H1 (cell line): ENCODE measurements around the gene ZBTB24. TPM values are rescaled to one million over a fixed set of nuclear protein-coding genes. Genes with fewer than 3 reads are reported as not detected.

Experiments used
- CTCF ChIA-PET: fragments of 300-600 bp; sonication (Branson Sonifier 250); formaldehyde crosslinking; loops from one replicate; lab custom pipeline; 2021; ENCODE audit not compliant: partially characterized antibody; lab: Charles Lee
- POLR2A ChIA-PET: fragments of 300-600 bp; sonication (Branson Sonifier 250); formaldehyde crosslinking; loops from one replicate; lab custom pipeline; 2021; ENCODE audit warnings: inconsistent platforms; ENCODE audit not compliant: partially characterized antibody; lab: Charles Lee
- DNase-seq, 2 experiments: peaks; one replicate each; pipeline versions ENCODE4 v3.0.0 to v3.0.0-alpha.2; 2010 to 2022; ENCODE audit warnings: low spot score in 2 of 2, low read depth in 1 of 2, mixed read lengths in 1 of 2
- FAIRE-seq: peaks from 2 replicates; lab custom pipeline; 2011; peaks lifted over from hg19 to GRCh38; lab: Jason Lieb, UNC
- H2AFZ ChIP-seq: 2 replicates; pipeline ENCODE4 v1.8.1; 2012; ENCODE audit warnings: low read length, inconsistent platforms
- H2AK5ac ChIP-seq: 2 replicates; pipeline ENCODE4 v1.6.1; 2013; ENCODE audit warnings: low read depth, low read length
- H2BK120ac ChIP-seq: replicated peaks from 2 replicates; pipeline ENCODE3; 2013; ENCODE audit warnings: low read depth, low read length, inconsistent platforms
- H2BK12ac ChIP-seq: 2 replicates; pipeline ENCODE4 v1.6.1; 2013; ENCODE audit warnings: low read depth, low read length
- H2BK15ac ChIP-seq: 2 replicates; pipeline ENCODE4 v1.6.1; 2013; ENCODE audit warnings: low read length
- H2BK20ac ChIP-seq: 2 replicates; pipeline ENCODE4 v1.6.1; 2013; ENCODE audit warnings: low read length
- H2BK5ac ChIP-seq: 2 replicates; pipeline ENCODE4 v1.6.1; 2013; ENCODE audit warnings: low read depth, low read length
- H3K14ac ChIP-seq: 2 replicates; pipeline ENCODE4 v1.6.1; 2013; ENCODE audit warnings: inconsistent platforms; ENCODE audit not compliant: insufficient read length
- H3K18ac ChIP-seq: 2 replicates; pipeline ENCODE4 v1.6.1; 2013; ENCODE audit warnings: low read length; ENCODE audit errors: extremely low read depth
- H3K23ac ChIP-seq: 2 replicates; pipeline ENCODE4 v1.6.1; 2013; ENCODE audit warnings: inconsistent platforms; ENCODE audit not compliant: insufficient read length
- H3K23me2 ChIP-seq: 2 replicates; pipeline ENCODE4 v1.6.1; 2013; ENCODE audit warnings: low read depth, low read length
- H3K27ac ChIP-seq: 2 replicates; pipeline ENCODE4 v1.6.1; 2011; ENCODE audit warnings: low read depth, low read length, inconsistent platforms
- H3K27me3 ChIP-seq, 4 experiments: replicated peaks in 1 of 4; 1 replicate in 1 of 4; 2 replicates in 3 of 4; pipeline versions ENCODE4 v1.6.1 to v1.8.1; 2011 to 2013; ENCODE audit warnings: low read length in 3 of 4, mild to moderate bottlenecking in 3 of 4, inconsistent platforms in 2 of 4, mixed read lengths in 2 of 4, moderate library complexity in 1 of 4; ENCODE audit not compliant: control insufficient read depth in 3 of 4, insufficient read depth in 3 of 4; ENCODE audit errors: extremely low read depth in 1 of 4
- H3K36me3 ChIP-seq, 4 experiments: 2 replicates each; pipeline versions ENCODE4 v1.6.1 to v1.8.1; 2011 to 2013; ENCODE audit warnings: mild to moderate bottlenecking in 4 of 4, low read length in 3 of 4, moderate library complexity in 2 of 4, control low read depth in 1 of 4, inconsistent platforms in 1 of 4; ENCODE audit not compliant: insufficient read depth in 4 of 4, control insufficient read depth in 2 of 4
- H3K4ac ChIP-seq: replicated peaks from 2 replicates; pipeline ENCODE3; 2013; ENCODE audit warnings: low read length, low read depth, mixed read lengths, inconsistent platforms; ENCODE audit not compliant: insufficient read length
- H3K4me1 ChIP-seq, 4 experiments: replicated peaks in 1 of 4; 1 replicate in 1 of 4; 2 replicates in 3 of 4; pipeline versions ENCODE4 v1.6.1 to v1.8.1; 2011 to 2013; ENCODE audit warnings: low read length in 3 of 4, inconsistent platforms in 2 of 4, mixed read lengths in 1 of 4; ENCODE audit not compliant: insufficient read depth in 4 of 4, control insufficient read depth in 3 of 4
- H3K4me2 ChIP-seq, 2 experiments: 2 replicates each; pipeline versions ENCODE4 v1.6.1 to v1.8.1; 2011 to 2013; ENCODE audit warnings: low read depth in 2 of 2, low read length in 2 of 2, control low read depth in 1 of 2, inconsistent platforms in 1 of 2, mild to moderate bottlenecking in 1 of 2; ENCODE audit not compliant: insufficient read depth in 1 of 2
- H3K4me3 ChIP-seq, 4 experiments: fragments of 200-600, 300-600 bp in 1 of 4; sonication (generic), shearing (Covaris generic), sonication (Bioruptor Twin) in 1 of 4; 2 replicates each; pipeline versions ENCODE4 v1.5.1 to v1.8.1; 2011 to 2016; ENCODE audit warnings: low read length in 4 of 4, low read depth in 3 of 4, control low read depth in 2 of 4, inconsistent platforms in 2 of 4, mild to moderate bottlenecking in 2 of 4, mixed read lengths in 1 of 4, moderate library complexity in 1 of 4; ENCODE audit not compliant: insufficient read depth in 2 of 4; ENCODE audit errors: extremely low read depth in 1 of 4
- H3K56ac ChIP-seq: replicated peaks from 2 replicates; pipeline ENCODE3; 2013; ENCODE audit warnings: low read depth, mild to moderate bottlenecking, mixed read lengths, low read length, inconsistent platforms; ENCODE audit not compliant: insufficient read length
- H3K79me1 ChIP-seq: 2 replicates; pipeline ENCODE4 v1.6.1; 2013; ENCODE audit warnings: low read depth, low read length, control low read depth
- H3K79me2 ChIP-seq, 2 experiments: 2 replicates each; pipeline versions ENCODE4 v1.6.1 to v1.8.1; 2012 to 2013; ENCODE audit warnings: low read length in 2 of 2, mild to moderate bottlenecking in 2 of 2, inconsistent platforms in 1 of 2; ENCODE audit not compliant: insufficient read depth in 2 of 2, control insufficient read depth in 1 of 2
- H3K9ac ChIP-seq, 4 experiments: replicated peaks in 1 of 4; 1 replicate in 1 of 4; 2 replicates in 3 of 4; pipeline versions ENCODE4 v1.6.1 to v1.8.1; 2011 to 2013; ENCODE audit warnings: low read depth in 3 of 4, low read length in 3 of 4, control low read depth in 2 of 4, mild to moderate bottlenecking in 2 of 4, moderate library complexity in 2 of 4, inconsistent platforms in 1 of 4; ENCODE audit errors: extremely low read depth in 1 of 4
- H3K9me3 ChIP-seq, 2 experiments: 2 replicates each; pipeline versions ENCODE4 v1.6.1 to v1.8.1; 2012 to 2013; ENCODE audit warnings: mild to moderate bottlenecking in 2 of 2, moderate library complexity in 2 of 2, control low read depth in 1 of 2, inconsistent platforms in 1 of 2, low read depth in 1 of 2, low read length in 1 of 2, mixed read lengths in 1 of 2; ENCODE audit not compliant: insufficient read depth in 2 of 2
- H4K20me1 ChIP-seq, 2 experiments: replicated peaks in 1 of 2; 2 replicates each; pipeline versions ENCODE3 to v1.8.1; 2011 to 2013; ENCODE audit warnings: inconsistent platforms in 2 of 2, low read length in 2 of 2, mild to moderate bottlenecking in 1 of 2; ENCODE audit not compliant: insufficient read depth in 2 of 2, control insufficient read depth in 1 of 2
- H4K5ac ChIP-seq: 2 replicates; pipeline ENCODE4 v1.6.1; 2013; ENCODE audit warnings: low read length, low read depth, mixed read lengths, inconsistent platforms; ENCODE audit not compliant: insufficient read length
- H4K8ac ChIP-seq: 2 replicates; pipeline ENCODE4 v1.8.0; 2013; ENCODE audit warnings: mild to moderate bottlenecking, moderate library complexity, low read length, inconsistent platforms; ENCODE audit not compliant: insufficient read depth; ENCODE audit errors: extremely low read depth
- H4K91ac ChIP-seq: replicated peaks from 2 replicates; pipeline ENCODE3; 2013; ENCODE audit warnings: low read length, mixed read lengths, inconsistent platforms; ENCODE audit not compliant: insufficient read length
- JUND ChIP-seq: IDR thresholded peaks from 2 replicates; pipeline ENCODE4 v1.6.1; 2011; ENCODE audit warnings: mild to moderate bottlenecking, improper control_type of control experiment, low read length
- NANOG ChIP-seq: IDR thresholded peaks from 2 replicates; pipeline ENCODE4 v1.6.1; 2011; ENCODE audit warnings: low read length, low read depth, mild to moderate bottlenecking, inconsistent platforms; ENCODE audit not compliant: insufficient read depth, poor library complexity, severe bottlenecking
- NRF1 ChIP-seq: IDR thresholded peaks from 2 replicates; pipeline ENCODE4 v1.6.1; 2011; ENCODE audit warnings: mild to moderate bottlenecking, low read depth, low read length, improper control_type of control experiment
- RNF2 ChIP-seq: fragments of 200-900, 300-1000 bp; sonication (generic); IDR thresholded peaks from 2 replicates; pipeline ENCODE4 v1.7.1; 2016; ENCODE audit warnings: borderline replicate concordance, low read depth, mild to moderate bottlenecking, antibody characterized with exemption, low read length; ENCODE audit not compliant: poor library complexity, severe bottlenecking; ENCODE audit errors: missing control alignments
- SIX5 ChIP-seq: IDR thresholded peaks from 2 replicates; pipeline ENCODE4 v1.6.1; 2011; ENCODE audit warnings: mild to moderate bottlenecking, low read depth, low read length
- SUZ12 ChIP-seq: fragments of 200-600 bp; sonication (generic); IDR thresholded peaks from 2 replicates; pipeline ENCODE4 v1.6.1; 2012; ENCODE audit warnings: mild to moderate bottlenecking, inconsistent platforms, low read length, moderate library complexity, mixed read lengths
- TEAD4 ChIP-seq: IDR thresholded peaks from 2 replicates; pipeline ENCODE4 v1.6.1; 2012; ENCODE audit warnings: low read depth, low read length, inconsistent platforms, mixed read lengths
- WGBS, 2 experiments: shearing (Covaris generic) in 1 of 2; methylation state at CpG; one replicate each; pipeline versions ENCODE4 v1.1.6 to v1.1.7; 2013 to 2015; ENCODE audit warnings: low lambda C conversion rate in 2 of 2, mixed read lengths in 2 of 2, inconsistent platforms in 1 of 2, low coverage in 1 of 2, missing lambda C conversion rate in 1 of 2; ENCODE audit not compliant: insufficient replicate concordance in 2 of 2, insufficient coverage in 1 of 2, insufficient read length in 1 of 2; ENCODE audit errors: extremely low coverage in 1 of 2, missing lambda C conversion rate in 1 of 2; 5-methylcytosine and 5-hydroxymethylcytosine counted together
- long read RNA-seq, 2 experiments: library from RNA in 1 of 2; library from capped mRNA in 1 of 2; stranded (forward); transcript quantifications; one replicate each; pipeline ENCODE4 v2.0.0, GENCODE V29; 2021; ENCODE audit warnings: inconsistent platforms in 1 of 2
- polyA minus RNA-seq, 3 experiments: library from RNA; depleted of rRNA, polyadenylated mRNA; stranded (reverse); fragments of >200 nt; gene quantifications; 1 replicate in 2 of 3; 2 replicates in 1 of 3; pipeline ENCODE4 v1.2.3, GENCODE V29; 2011
- polyA plus RNA-seq, 7 experiments: library from polyadenylated mRNA; depleted of rRNA in 3 of 7; stranded (reverse) in 5 of 7; unstranded in 2 of 7; fragments of >200 nt in 5 of 7; fragments of 200-250 nt in 2 of 7; gene quantifications; 1 replicate in 5 of 7; 2 replicates in 1 of 7; 4 replicates in 1 of 7; pipeline versions ENCODE4 v1.2.1 to v1.2.3, GENCODE V29; 2011 to 2013; ENCODE audit warnings: missing spikeins in 2 of 7, mixed read lengths in 2 of 7
- total RNA-seq: library from RNA; stranded (reverse); fragmentation: NEBNext Ultra II Directional; extraction: Animal tissue kit (Norgen Biotek cat#: 25700); gene quantifications from 2 replicates; pipeline ENCODE4 v1.2.1, GENCODE V29; 2021

The ZBTB24 gene
- total RNA-seq, result 20.5 and 21.0 TPM in 2 replicates
- 5.9 and 7.5 TPM in 2 replicates for polyA plus RNA-seq (2011; rRNA removed)
- polyA plus RNA-seq (2011; cell fraction: cytosol; rRNA removed), result 7.7 TPM
- 6.5 TPM for polyA plus RNA-seq (2011; cell fraction: nucleus; rRNA removed)
- polyA plus RNA-seq (2012, experiment 1 of 2), result 8.0 to 12.5 TPM (median 9.3 TPM) in 4 replicates
- polyA plus RNA-seq (2012, experiment 2 of 2), result 1.4 TPM
- polyA plus RNA-seq (2013, experiment 1 of 2), result 10.2 TPM
- 9.3 TPM for polyA plus RNA-seq (2013, experiment 2 of 2)
- polyA minus RNA-seq (2011; rRNA and poly(A)+ RNA removed), result 17.3 and 22.3 TPM in 2 replicates
- 12.2 TPM for polyA minus RNA-seq (2011; cell fraction: cytosol; rRNA and poly(A)+ RNA removed)
- polyA minus RNA-seq (2011; cell fraction: nucleus; rRNA and poly(A)+ RNA removed), result 14.7 TPM
- long read RNA-seq, experiment 1, full-length matches to known transcripts, result 1 of 12 reads
- long read RNA-seq, experiment 1, partial matches to known transcripts, result 5 of 12 reads
- long read RNA-seq, experiment 1, other reads (novel, unspliced or antisense), result 6 of 12 reads
- long read RNA-seq, experiment 2, partial matches to known transcripts, result 2 of 3 reads
- long read RNA-seq, experiment 2, other reads (novel, unspliced or antisense), result 1 of 3 reads

DNA sequence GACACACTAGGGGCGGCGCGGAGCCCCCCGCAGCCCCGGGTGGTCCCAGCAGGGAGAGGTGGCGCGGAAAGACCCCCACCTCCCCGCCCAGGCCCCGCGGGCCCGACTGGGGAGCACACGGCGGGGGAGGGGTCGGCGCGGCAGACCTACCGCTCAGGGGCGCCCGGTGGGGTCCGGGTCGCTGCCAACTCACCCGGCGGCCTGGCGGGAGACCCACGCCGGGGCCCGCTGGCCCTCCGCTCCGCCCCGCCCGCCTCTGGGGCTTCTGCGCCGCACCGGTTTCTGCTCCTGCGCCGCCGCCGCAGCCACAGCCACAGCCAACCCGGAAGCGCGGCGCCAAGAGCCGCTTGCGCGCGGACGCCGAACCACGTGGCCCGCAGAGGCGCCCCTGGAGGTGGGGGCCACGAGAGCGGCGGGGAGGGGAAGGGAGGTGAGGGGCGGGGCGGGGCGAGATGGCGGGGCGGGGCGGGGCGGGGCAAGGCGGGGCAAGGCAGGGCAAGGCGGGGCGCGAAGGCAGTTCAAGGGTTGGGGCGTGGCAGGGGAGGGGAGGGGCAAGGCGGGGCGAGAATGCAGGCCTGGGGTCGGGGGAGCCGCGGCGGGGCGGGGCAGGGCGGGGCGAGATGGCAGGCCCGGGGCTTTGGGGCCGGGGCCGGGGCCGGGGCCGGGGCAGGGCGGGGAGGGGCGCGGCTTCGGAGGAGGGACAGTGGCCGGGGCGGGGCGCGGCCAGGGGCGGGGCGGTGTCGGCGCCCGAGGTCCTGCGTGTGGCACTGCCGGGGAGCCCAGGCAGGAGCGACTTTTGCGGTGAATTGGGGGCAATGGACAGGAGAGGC lies at the start of gene ZBTB24:
ZBTB24 (minus strand) TSS at position 315 of the 830 bp plus-strand sequence. CDS start 1,193 bp downstream, outside the sequence.
- 1% methylated on average over 24 of the region's 97 CpGs; no CpG with 5 or more reads in 1 of the 2 experiments for WGBS, 2 experiments
- peak within 1 kb of the TSS; percentile 52 to 95 (median 79) for H3K9ac ChIP-seq
- H3K4me3 ChIP-seq, result peak within 1 kb of the TSS; percentile 61 to 94 (median 90)
- no peak within 1 kb of the TSS for H3K23ac ChIP-seq
- no peak within 1 kb of the TSS for H2BK15ac ChIP-seq
- peaks cover 4 to 28% (median 16%) of the 10 kb centered on the region in 4 experiments; a peak in 7 of 8 replicates for H3K36me3 ChIP-seq
- no peak within 1 kb of the TSS for H3K18ac ChIP-seq
- H2BK20ac ChIP-seq, result no peak within 1 kb of the TSS
- peak within 1 kb of the TSS; percentile 64 for H2AFZ ChIP-seq
- H3K27me3 ChIP-seq, result no peaks in the 10 kb centered on the region
- H2AK5ac ChIP-seq, result no peak within 1 kb of the TSS
- H3K9me3 ChIP-seq, result no peaks in the 10 kb centered on the region
- H3K4me2 ChIP-seq, result peak within 1 kb of the TSS; percentile 72 to 81
- peaks cover 7% of the 10 kb centered on the region; the same call in 1 of the 2 replicates for H3K23me2 ChIP-seq
- ChIA-PET POLR2A (interaction anchor here (0.9 to 1.8 kb wide), 3 partner anchors 25 to 42 kb away, joined by 3 to 8 read pairs (median 4); partner anchors contain the start of genes PPIL6 and SMPD2), CTCF (interaction anchor here (1.1 to 1.5 kb wide), 2 partner anchors 41 to 192 kb away, joined by 3 to 4 read pairs; no protein-coding TSS in a partner anchor)
- H2BK120ac ChIP-seq, result no peak within 1 kb of the TSS
- peak within 1 kb of the TSS; percentile 42 for H3K56ac ChIP-seq
- DNase-seq (peak; percentile 70 to 85), FAIRE-seq (no peak)
- H3K79me2 ChIP-seq, result peaks cover 20 to 44% of the 10 kb centered on the region in 2 experiments
- H3K27ac ChIP-seq, result peak within 1 kb of the TSS; percentile 49; the same call in 1 of the 2 replicates
- H4K20me1 ChIP-seq, result peaks cover 0 to 8% of the 10 kb centered on the region in 2 experiments
- no peak within 1 kb of the TSS for H2BK12ac ChIP-seq
- peaks cover 3% of the 10 kb centered on the region for H3K79me1 ChIP-seq
- H4K8ac ChIP-seq, result peak within 1 kb of the TSS; percentile 70
- H2BK5ac ChIP-seq, result no peak within 1 kb of the TSS
- no peak within 1 kb of the TSS for H3K14ac ChIP-seq
- no peak within 1 kb of the TSS for H3K4ac ChIP-seq
- H4K91ac ChIP-seq, result no peak within 1 kb of the TSS
- peak within 1 kb of the TSS; percentile 36 for H4K5ac ChIP-seq
- peaks cover 2 to 15% (median 6%) of the 10 kb centered on the region in 4 experiments; a peak in 6 of 7 replicates for H3K4me1 ChIP-seq
- TF ChIP-seq JUND, result no peak
- TF ChIP-seq TEAD4, result no peak
- TF ChIP-seq NANOG, result no peak
- TF ChIP-seq NRF1, result peak; percentile 37; the same call in 1 of the 2 replicates
- TF ChIP-seq SIX5, result no peak
- no peak for TF ChIP-seq RNF2
- TF ChIP-seq SUZ12, result no peak
